ENCODE results near the gene OPA3. TPM values are rescaled to one million over a fixed set of nuclear protein-coding genes. Genes with fewer than 3 reads are reported as not detected.
A peak's percentile ranks its signal among the peaks of the same experiment; 100 is the strongest.

The OPA3 gene
- total RNA-seq, 1 donor from 2014 or later = 6.6 TPM

GRCh38 chr19:45501730-45502014, 82.9 kb downstream of the OPA3 start:
- Histone ChIP-seq H3K4me3 (no peak overlapping the region), H3K27ac (no peak overlapping the region), H3K9me3 (no peaks in the 10 kb centered on the region), H3K4me1 (peaks cover 36% of the 10 kb centered on the region), H3K27me3 (no peaks in the 10 kb centered on the region), H3K36me3 (no peaks in the 10 kb centered on the region)
- TF ChIP-seq, protein P1, sequence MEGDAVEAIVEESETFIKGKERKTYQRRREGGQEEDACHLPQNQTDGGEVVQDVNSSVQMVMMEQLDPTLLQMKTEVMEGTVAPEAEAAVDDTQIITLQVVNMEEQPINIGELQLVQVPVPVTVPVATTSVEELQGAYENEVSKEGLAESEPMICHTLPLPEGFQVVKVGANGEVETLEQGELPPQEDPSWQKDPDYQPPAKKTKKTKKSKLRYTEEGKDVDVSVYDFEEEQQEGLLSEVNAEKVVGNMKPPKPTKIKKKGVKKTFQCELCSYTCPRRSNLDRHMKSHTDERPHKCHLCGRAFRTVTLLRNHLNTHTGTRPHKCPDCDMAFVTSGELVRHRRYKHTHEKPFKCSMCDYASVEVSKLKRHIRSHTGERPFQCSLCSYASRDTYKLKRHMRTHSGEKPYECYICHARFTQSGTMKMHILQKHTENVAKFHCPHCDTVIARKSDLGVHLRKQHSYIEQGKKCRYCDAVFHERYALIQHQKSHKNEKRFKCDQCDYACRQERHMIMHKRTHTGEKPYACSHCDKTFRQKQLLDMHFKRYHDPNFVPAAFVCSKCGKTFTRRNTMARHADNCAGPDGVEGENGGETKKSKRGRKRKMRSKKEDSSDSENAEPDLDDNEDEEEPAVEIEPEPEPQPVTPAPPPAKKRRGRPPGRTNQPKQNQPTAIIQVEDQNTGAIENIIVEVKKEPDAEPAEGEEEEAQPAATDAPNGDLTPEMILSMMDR (IDR thresholded peaks at IDR 0.05) = no peak
- TF ChIP-seq POLR2A (IDR thresholded peaks at IDR 0.05) = no peak
- no peak for TF ChIP-seq POLR2AphosphoS5 (IDR thresholded peaks at IDR 0.05; ENCODE audit: insufficient read depth in 1 of 2, low read depth in 1 of 2)
- intact Hi-C loops (cut with DNase I) = no loop called here
- DNase-seq (ENCODE audit: extremely low spot score in 2 of 2) = no peak

- no peak for DNase-seq (ENCODE audit: extremely low spot score in 2 of 2)
- no peaks in the 10 kb centered on the region for H3K36me3 ChIP-seq
- H3K4me3 ChIP-seq = no peak overlapping the region
- peaks cover 40% of the 10 kb centered on the region for H3K4me1 ChIP-seq
- H3K27me3 ChIP-seq = no peaks in the 10 kb centered on the region
- intact Hi-C loops (cut with DNase I) = no loop called here
- H3K27ac ChIP-seq = no peak overlapping the region
- H3K9me3 ChIP-seq = no peaks in the 10 kb centered on the region
- TF ChIP-seq POLR2AphosphoS5 (IDR thresholded peaks at IDR 0.05; ENCODE audit: insufficient read depth in 1 of 2, low read depth in 1 of 2) (no peak), POLR2A (IDR thresholded peaks at IDR 0.05) (no peak)
- TF ChIP-seq, protein P1 (IDR thresholded peaks at IDR 0.05) = no peak
Measured at GRCh38 chr19:45500918-45501729, 83.5 kb downstream of the OPA3 start.

DNA sequence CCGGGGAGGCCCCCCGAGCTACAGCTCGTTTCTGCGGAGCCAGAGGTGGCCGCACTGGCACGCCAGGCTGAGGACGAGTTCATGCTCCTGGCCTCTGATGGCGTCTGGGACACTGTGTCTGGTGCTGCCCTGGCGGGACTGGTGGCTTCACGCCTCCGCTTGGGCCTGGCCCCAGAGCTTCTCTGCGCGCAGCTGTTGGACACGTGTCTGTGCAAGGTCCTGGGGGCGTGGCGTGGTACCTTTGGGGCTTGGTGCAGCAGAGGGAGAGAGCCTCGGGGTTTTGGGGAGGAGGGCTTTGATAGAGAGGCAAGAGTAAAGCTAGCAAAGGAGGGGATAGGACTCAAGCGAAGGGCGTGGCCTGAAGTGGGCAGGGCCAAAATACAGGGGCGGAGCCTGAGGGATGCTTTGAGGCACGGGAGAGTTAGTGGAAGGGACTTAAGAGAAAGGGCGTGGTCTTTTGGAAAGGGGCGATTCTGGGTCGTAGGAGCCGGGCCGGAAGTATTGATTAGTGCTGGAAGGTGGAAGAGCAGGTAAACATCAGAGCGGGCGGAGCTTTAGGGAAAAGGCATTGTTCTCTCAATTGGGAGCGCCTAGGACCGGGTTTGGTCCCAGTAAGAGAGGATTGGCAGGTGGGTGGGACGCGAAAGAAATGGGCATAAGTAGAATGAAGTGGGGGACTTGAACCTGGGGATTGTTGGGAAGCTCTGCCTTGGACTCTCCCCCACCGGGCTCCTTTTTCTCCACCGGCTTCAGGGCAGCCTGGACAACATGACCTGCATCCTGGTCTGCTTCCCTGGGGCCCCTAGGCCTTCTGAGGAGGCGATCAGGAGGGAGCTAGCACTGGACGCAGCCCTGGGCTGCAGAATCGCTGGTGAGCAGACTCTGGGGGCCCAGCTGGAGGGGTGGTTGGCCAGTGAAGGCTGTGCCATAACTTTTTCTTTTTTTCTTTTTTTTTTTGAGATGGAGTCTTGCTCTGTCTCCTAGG, 85.1 kb downstream of the OPA3 start:
- peak overlapping the region; percentile 21 to 27 for H3K4me3 ChIP-seq
- TF ChIP-seq POLR2A (IDR thresholded peaks at IDR 0.05) = no peak
- no peak for TF ChIP-seq POLR2AphosphoS5 (IDR thresholded peaks at IDR 0.05; ENCODE audit: insufficient read depth in 1 of 2, low read depth in 1 of 2)
- TF ChIP-seq, protein P1 (IDR thresholded peaks at IDR 0.05) = no peak
- intact Hi-C loops (cut with DNase I) = loop anchor here (1.0 kb wide), 1 partner anchor 38 kb away; no protein-coding TSS in a partner anchor
- H3K9me3 ChIP-seq = no peaks in the 10 kb centered on the region
- no peak overlapping the region for H3K27ac ChIP-seq
- no peaks in the 10 kb centered on the region for H3K36me3 ChIP-seq
- no peak for DNase-seq (ENCODE audit: extremely low spot score in 2 of 2)
- no peaks in the 10 kb centered on the region for H3K27me3 ChIP-seq
- H3K4me1 ChIP-seq = peaks cover 38% of the 10 kb centered on the region

DNA sequence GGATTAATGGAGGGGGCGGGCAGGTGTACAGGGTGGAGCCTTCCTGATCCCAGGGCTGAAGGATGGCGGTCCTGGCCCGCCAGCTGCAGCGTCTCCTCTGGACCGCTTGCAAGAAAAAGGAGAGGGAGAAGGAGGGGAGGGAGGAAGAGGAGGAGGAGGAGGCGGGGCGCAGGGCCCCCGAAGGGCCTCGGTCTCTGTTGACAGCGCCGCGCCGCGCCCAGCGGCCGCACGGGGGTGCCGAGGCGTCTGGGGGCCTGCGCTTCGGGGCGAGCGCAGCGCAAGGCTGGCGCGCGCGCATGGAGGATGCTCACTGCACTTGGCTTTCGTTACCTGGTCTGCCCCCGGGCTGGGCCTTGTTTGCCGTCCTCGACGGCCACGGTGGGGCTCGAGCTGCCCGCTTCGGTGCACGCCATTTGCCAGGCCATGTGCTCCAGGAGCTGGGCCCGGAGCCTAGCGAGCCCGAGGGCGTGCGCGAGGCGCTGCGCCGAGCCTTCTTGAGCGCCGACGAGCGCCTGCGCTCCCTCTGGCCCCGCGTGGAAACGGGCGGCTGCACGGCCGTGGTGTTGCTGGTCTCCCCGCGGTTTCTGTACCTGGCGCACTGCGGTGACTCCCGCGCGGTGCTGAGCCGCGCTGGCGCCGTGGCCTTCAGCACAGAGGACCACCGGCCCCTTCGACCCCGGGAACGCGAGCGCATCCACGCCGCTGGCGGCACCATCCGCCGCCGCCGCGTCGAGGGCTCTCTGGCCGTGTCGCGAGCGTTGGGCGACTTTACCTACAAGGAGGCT, 86.0 kb downstream of the OPA3 start, which contains the start of gene PPM1N:
Gene PPM1N, plus strand, starts transcription at position 33 of the 785 bp plus-strand sequence. Its CDS starts 30 bp downstream, at position 63.
- H3K4me3 ChIP-seq = peak within 1 kb of the TSS; percentile 75 to 82
- H3K36me3 ChIP-seq = no peaks in the 10 kb centered on the region
- peaks cover 39% of the 10 kb centered on the region for H3K4me1 ChIP-seq
- no peaks in the 10 kb centered on the region for H3K27me3 ChIP-seq
- H3K27ac ChIP-seq = no peak within 1 kb of the TSS
- TF ChIP-seq POLR2A (IDR thresholded peaks at IDR 0.05) = no peak
- no peak for TF ChIP-seq POLR2AphosphoS5 (IDR thresholded peaks at IDR 0.05; ENCODE audit: insufficient read depth in 1 of 2, low read depth in 1 of 2)
- TF ChIP-seq, protein P1 (IDR thresholded peaks at IDR 0.05) = no peak
- intact Hi-C loops (cut with DNase I) = loop anchor here (1.0 kb wide), 1 partner anchor 39 kb away; no protein-coding TSS in a partner anchor
- DNase-seq (ENCODE audit: extremely low spot score in 2 of 2) = no peak
- no peaks in the 10 kb centered on the region for H3K9me3 ChIP-seq
